Effector memory CD4-positive, alpha-beta T cell (primary cell): ENCODE results near the gene RNF13.

ENCODE experiments used
- DNase-seq, 3 donors: peaks; one replicate each; pipeline ENCODE4 v3.0.0-alpha.2; 2020
- H3K27ac ChIP-seq: 2 replicates; pipeline ENCODE4 v1.7.0; 2013; ENCODE audit warnings: mild to moderate bottlenecking, low read length, moderate library complexity; ENCODE audit not compliant: insufficient read depth, poor library complexity, severe bottlenecking
- H3K27me3 ChIP-seq: replicated peaks from 2 replicates; pipeline ENCODE4 v1.7.0; 2013; ENCODE audit warnings: mild to moderate bottlenecking, low read length; ENCODE audit not compliant: insufficient read depth, control insufficient read depth, poor library complexity, severe bottlenecking
- H3K36me3 ChIP-seq: 2 replicates; pipeline ENCODE4 v1.7.0; 2013; ENCODE audit warnings: mild to moderate bottlenecking, low read length, moderate library complexity; ENCODE audit not compliant: control insufficient read depth, insufficient read depth
- H3K4me1 ChIP-seq: 2 replicates; pipeline ENCODE4 v1.7.0; 2013; ENCODE audit warnings: low read length, mild to moderate bottlenecking; ENCODE audit not compliant: control insufficient read depth, insufficient read depth, poor library complexity, severe bottlenecking
- H3K4me3 ChIP-seq: 2 replicates; pipeline ENCODE4 v1.7.0; 2013; ENCODE audit warnings: low read length, low read depth, mild to moderate bottlenecking; ENCODE audit not compliant: insufficient read depth, poor library complexity, severe bottlenecking
- H3K9me3 ChIP-seq: 2 replicates; pipeline ENCODE4 v1.7.0; 2013; ENCODE audit warnings: mild to moderate bottlenecking, low read length, moderate library complexity; ENCODE audit not compliant: control insufficient read depth

RNF13 gene

GRCh38 chr3:149998946-149999345 lies 185.9 kb downstream of the RNF13 start:
- H3K4me1 ChIP-seq = no peaks in the 10 kb centered on the region
- no peak overlapping the region for H3K27ac ChIP-seq
- H3K4me3 ChIP-seq = no peak overlapping the region
- no peaks in the 10 kb centered on the region for H3K9me3 ChIP-seq
- no peak for DNase-seq
- no peaks in the 10 kb centered on the region for H3K36me3 ChIP-seq
- H3K27me3 ChIP-seq = no peaks in the 10 kb centered on the region

- Histone ChIP-seq H3K27ac (no peak overlapping the region), H3K27me3 (no peaks in the 10 kb centered on the region), H3K36me3 (no peaks in the 10 kb centered on the region), H3K4me3 (no peak overlapping the region), H3K4me1 (no peaks in the 10 kb centered on the region), H3K9me3 (no peaks in the 10 kb centered on the region)
- no peak for DNase-seq
Measured at GRCh38 chr3:149999421-149999820, 186.4 kb downstream of the RNF13 start.

GRCh38 chr3:150000641-150001040 lies 187.6 kb downstream of the RNF13 start:
- Histone ChIP-seq H3K4me3 (no peak overlapping the region), H3K4me1 (no peaks in the 10 kb centered on the region), H3K27me3 (no peaks in the 10 kb centered on the region), H3K9me3 (no peaks in the 10 kb centered on the region), H3K27ac (no peak overlapping the region), H3K36me3 (no peaks in the 10 kb centered on the region)
- no peak for DNase-seq

GRCh38 chr3:150005243-150006112 lies 192.5 kb downstream of the RNF13 start:
- Histone ChIP-seq H3K4me3 (no peak overlapping the region), H3K27me3 (no peaks in the 10 kb centered on the region), H3K9me3 (no peaks in the 10 kb centered on the region), H3K4me1 (no peaks in the 10 kb centered on the region), H3K36me3 (no peaks in the 10 kb centered on the region), H3K27ac (no peak overlapping the region)
- DNase-seq = no peak

DNA sequence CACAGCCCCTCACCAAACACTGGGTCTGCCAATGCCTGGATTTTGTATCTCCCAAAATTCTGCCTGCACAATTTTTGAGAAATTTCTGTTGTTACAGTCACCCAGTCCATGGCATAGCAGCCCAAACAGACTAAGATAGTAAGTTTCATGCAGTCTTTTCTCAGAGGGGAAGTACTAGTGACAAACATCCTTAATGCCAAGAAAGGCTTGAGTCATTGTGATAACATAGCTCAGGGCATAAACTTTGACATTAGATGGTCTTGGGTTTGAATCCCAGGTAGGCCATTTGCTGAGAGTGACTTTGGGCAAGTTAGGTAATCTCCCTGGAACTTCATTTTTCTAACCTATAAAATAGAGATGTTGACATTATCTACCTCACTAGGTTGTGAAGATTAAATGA lies 193.8 kb downstream of the RNF13 start:
- Histone ChIP-seq H3K4me1 (no peaks in the 10 kb centered on the region), H3K4me3 (no peak overlapping the region), H3K27me3 (no peaks in the 10 kb centered on the region), H3K9me3 (no peaks in the 10 kb centered on the region), H3K27ac (no peak overlapping the region), H3K36me3 (no peaks in the 10 kb centered on the region)
- no peak for DNase-seq
